ENCODE data around the gene CTR9. TPM values are rescaled to one million over a fixed set of nuclear protein-coding genes. Genes with fewer than 3 reads are reported as not detected.

Gene CTR9
- total and polyA plus RNA-seq, 2 of the 8 experiments (the other 6 are each of a cell fraction or from before 2014, with no cell fraction given), result 6.1 to 37.7 TPM

DNA sequence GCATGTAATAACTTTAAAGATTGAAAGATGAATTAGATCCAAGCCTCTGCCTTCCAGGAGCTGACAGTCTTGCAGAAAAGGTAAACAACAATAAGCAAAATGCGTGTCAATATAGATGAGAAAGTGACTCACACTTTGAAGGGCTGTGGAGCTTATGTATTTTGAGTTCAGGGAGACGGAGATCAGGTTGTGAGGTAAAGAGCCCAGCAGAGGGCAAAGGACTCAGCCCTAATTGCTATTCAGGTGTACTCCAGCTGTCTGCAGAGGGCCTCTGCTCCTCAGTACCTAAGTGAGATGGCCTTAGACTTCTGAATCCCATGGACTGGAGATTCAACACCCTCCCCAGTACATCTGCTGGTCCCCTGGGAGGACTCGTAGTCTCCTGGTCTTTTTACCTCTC lies 22.9 kb upstream of the CTR9 start:
- H3K79me1 ChIP-seq (ENCODE audit: low read depth, low read length), result no peaks in the 10 kb centered on the region
- H3K18ac ChIP-seq (ENCODE audit: extremely low read depth, low read length), result no peak overlapping the region
- H3K79me2 ChIP-seq (ENCODE audit: control insufficient read depth in 1 of 2, insufficient read depth in 2 of 2, low read length in 2 of 2), result no peaks in the 10 kb centered on the region
- TF ChIP-seq, protein P1, sequence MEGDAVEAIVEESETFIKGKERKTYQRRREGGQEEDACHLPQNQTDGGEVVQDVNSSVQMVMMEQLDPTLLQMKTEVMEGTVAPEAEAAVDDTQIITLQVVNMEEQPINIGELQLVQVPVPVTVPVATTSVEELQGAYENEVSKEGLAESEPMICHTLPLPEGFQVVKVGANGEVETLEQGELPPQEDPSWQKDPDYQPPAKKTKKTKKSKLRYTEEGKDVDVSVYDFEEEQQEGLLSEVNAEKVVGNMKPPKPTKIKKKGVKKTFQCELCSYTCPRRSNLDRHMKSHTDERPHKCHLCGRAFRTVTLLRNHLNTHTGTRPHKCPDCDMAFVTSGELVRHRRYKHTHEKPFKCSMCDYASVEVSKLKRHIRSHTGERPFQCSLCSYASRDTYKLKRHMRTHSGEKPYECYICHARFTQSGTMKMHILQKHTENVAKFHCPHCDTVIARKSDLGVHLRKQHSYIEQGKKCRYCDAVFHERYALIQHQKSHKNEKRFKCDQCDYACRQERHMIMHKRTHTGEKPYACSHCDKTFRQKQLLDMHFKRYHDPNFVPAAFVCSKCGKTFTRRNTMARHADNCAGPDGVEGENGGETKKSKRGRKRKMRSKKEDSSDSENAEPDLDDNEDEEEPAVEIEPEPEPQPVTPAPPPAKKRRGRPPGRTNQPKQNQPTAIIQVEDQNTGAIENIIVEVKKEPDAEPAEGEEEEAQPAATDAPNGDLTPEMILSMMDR (IDR thresholded peaks at IDR 0.05; ENCODE audit: control extremely low read depth in 1 of 3, insufficient read depth in 1 of 3, low read depth in 1 of 3, low read length in 3 of 3), result peak in 1 of 3 experiments; percentile 16; a peak in 1 of 4 replicates
- TF ChIP-seq BACH1 (IDR thresholded peaks at IDR 0.05; ENCODE audit: low read length), result no peak
- no peak overlapping the region for H3K9ac ChIP-seq (replicated peaks in 1 of 4; ENCODE audit: extremely low read depth in 1 of 4, low read depth in 3 of 4, low read length in 3 of 4)
- no peaks in the 10 kb centered on the region for H3K9me3 ChIP-seq (ENCODE audit: insufficient read depth in 2 of 2, low read depth in 1 of 2, low read length in 1 of 2)
- H3K27ac ChIP-seq (ENCODE audit: low read depth, low read length), result no peak overlapping the region
- no peak overlapping the region for H2BK20ac ChIP-seq (ENCODE audit: low read length)
- H2AK5ac ChIP-seq (ENCODE audit: low read depth, low read length), result no peak overlapping the region
- no peak overlapping the region for H2BK12ac ChIP-seq (ENCODE audit: low read depth, low read length)
- H2AFZ ChIP-seq (ENCODE audit: low read length), result no peak overlapping the region
- no peaks in the 10 kb centered on the region for H3K27me3 ChIP-seq (replicated peaks in 1 of 4; ENCODE audit: control insufficient read depth in 3 of 4, extremely low read depth in 1 of 4, insufficient read depth in 3 of 4, low read length in 3 of 4)
- POLR2A ChIA-PET (ENCODE audit: partially characterized antibody), result no interaction called here
- no peak overlapping the region for H4K91ac ChIP-seq (replicated peaks; ENCODE audit: insufficient read length, low read length)
- CTCF ChIA-PET (ENCODE audit: partially characterized antibody), result interaction anchor here (0.7 to 7.7 kb wide), 12 partner anchors 9 to 322 kb away, joined by 3 to 64 read pairs (median 4); no protein-coding TSS in a partner anchor
- no peak overlapping the region for H3K56ac ChIP-seq (replicated peaks; ENCODE audit: insufficient read length, low read depth, low read length)
- no peak overlapping the region for H2BK15ac ChIP-seq (ENCODE audit: low read length)
- 81% methylated on average over 3 of the region's 3 CpGs; no CpG with 5 or more reads in 1 of the 2 experiments for WGBS, 2 experiments (ENCODE audit: extremely low coverage in 1 of 2, insufficient coverage in 1 of 2, insufficient read length in 1 of 2, insufficient replicate concordance in 2 of 2, low coverage in 1 of 2, low lambda C conversion rate in 2 of 2, missing lambda C conversion rate in 1 of 2)
- H3K23ac ChIP-seq (ENCODE audit: insufficient read length), result no peak overlapping the region
- H3K4me1 ChIP-seq (replicated peaks in 1 of 4; ENCODE audit: control insufficient read depth in 3 of 4, insufficient read depth in 4 of 4, low read length in 3 of 4), result peaks cover 0 to 4% (median 0%) of the 10 kb centered on the region in 4 experiments; a peak in 1 of 7 replicates
- H4K8ac ChIP-seq (ENCODE audit: extremely low read depth, insufficient read depth, low read length), result no peak overlapping the region
- no peaks in the 10 kb centered on the region for H4K20me1 ChIP-seq (replicated peaks in 1 of 2; ENCODE audit: control insufficient read depth in 1 of 2, insufficient read depth in 2 of 2, low read length in 2 of 2)
- H3K14ac ChIP-seq (ENCODE audit: insufficient read length), result no peak overlapping the region
- no peak overlapping the region for H3K4ac ChIP-seq (replicated peaks; ENCODE audit: insufficient read length, low read depth, low read length)
- peak overlapping the region in 2 of 4 experiments; percentile 8 to 77; a peak in 2 of 8 replicates for H3K4me3 ChIP-seq (ENCODE audit: extremely low read depth in 1 of 4, insufficient read depth in 2 of 4, low read depth in 3 of 4, low read length in 4 of 4)
- no peak overlapping the region for H4K5ac ChIP-seq (ENCODE audit: insufficient read length, low read depth, low read length)
- H2BK120ac ChIP-seq (replicated peaks; ENCODE audit: low read depth, low read length), result no peak overlapping the region
- H2BK5ac ChIP-seq (ENCODE audit: low read depth, low read length), result no peak overlapping the region
- H3K23me2 ChIP-seq (ENCODE audit: low read depth, low read length), result peaks cover 2% of the 10 kb centered on the region
- peak overlapping the region; percentile 88 to 95; a peak in 2 of 4 replicates for H3K4me2 ChIP-seq (ENCODE audit: insufficient read depth in 1 of 2, low read depth in 2 of 2, low read length in 2 of 2)
- FAIRE-seq (no peak), DNase-seq (ENCODE audit: low read depth in 1 of 2, low spot score in 2 of 2) (no peak)
- no peaks in the 10 kb centered on the region for H3K36me3 ChIP-seq (ENCODE audit: control insufficient read depth in 2 of 4, insufficient read depth in 4 of 4, low read length in 3 of 4)

All from H1 (cell line).